NOMO-1 treated with DMSO at 0.1 percent for 48 hours (cell line): Measurements from ENCODE around the gene PAM.
"Not testable (repeated sequence)": the region's sequence is repeated elsewhere in the genome, so short reads cannot be mapped to it uniquely, and the experiment has no call there.

Experiments used
- DNase-seq: peaks from one replicate; lab custom pipeline; 2025; ENCODE audit not compliant: unreplicated experiment; lab: John Stamatoyannopoulos, UW

PAM gene

GRCh38 chr5:102981957-102982635, 227.0 kb downstream of the PAM start:
- no peak for DNase-seq

GRCh38 chr5:102986074-102986473, 231.0 kb downstream of the PAM start:
- peak; percentile 11 for DNase-seq

- DNase-seq: no peak
Measured at GRCh38 chr5:102988459-102988858, 233.4 kb downstream of the PAM start.

- no peak for DNase-seq
Measured at GRCh38 chr5:102991802-102992201, 236.7 kb downstream of the PAM start.

- no peak for DNase-seq
Measured at GRCh38 chr5:102996011-102996575, 241.0 kb downstream of the PAM start.

GRCh38 chr5:102998224-102998623, 243.1 kb downstream of the PAM start:
- no peak for DNase-seq

GRCh38 chr5:102999191-102999590, 244.1 kb downstream of the PAM start:
- DNase-seq: no peak

- not testable (repeated sequence) for DNase-seq
Measured at GRCh38 chr5:102999621-103000020, 244.5 kb downstream of the PAM start.

- DNase-seq: no peak
Measured at GRCh38 chr5:103000089-103000488, 245.0 kb downstream of the PAM start.

GRCh38 chr5:103003872-103004271, 248.8 kb downstream of the PAM start:
- DNase-seq: no peak

- no peak for DNase-seq
Measured at GRCh38 chr5:103005276-103005675, 250.2 kb downstream of the PAM start.

GRCh38 chr5:103006921-103007320, 251.8 kb downstream of the PAM start:
- DNase-seq: no peak

GRCh38 chr5:103010168-103010567, 255.1 kb downstream of the PAM start:
- no peak for DNase-seq

- DNase-seq: peak; percentile 32
Measured at GRCh38 chr5:103013933-103014552, 258.9 kb downstream of the PAM start.

- DNase-seq: no peak
Measured at GRCh38 chr5:103014983-103015382, 259.9 kb downstream of the PAM start.

GRCh38 chr5:103016167-103016566, 261.1 kb downstream of the PAM start:
- DNase-seq: no peak

- peak; percentile 91 for DNase-seq
Measured at GRCh38 chr5:103019804-103020203, 264.7 kb downstream of the PAM start.

- peak; percentile 85 for DNase-seq
Measured at GRCh38 chr5:103021314-103021713, 266.2 kb downstream of the PAM start.

- no peak for DNase-seq
Measured at GRCh38 chr5:103027267-103027666, 272.2 kb downstream of the PAM start.

GRCh38 chr5:103031607-103032006, 276.5 kb downstream of the PAM start:
- DNase-seq: no peak

GRCh38 chr5:103033696-103034095, 278.6 kb downstream of the PAM start:
- DNase-seq: no peak

- no peak for DNase-seq
Measured at GRCh38 chr5:103034662-103035392, 279.7 kb downstream of the PAM start.
